K562 (cell line): ENCODE data around the gene TEX54. TPM values are rescaled to one million over a fixed set of nuclear protein-coding genes. Genes with fewer than 3 reads are reported as not detected.

Source experiments
- ARID1B ChIP-seq: fragments of 450-650 bp; IDR thresholded peaks from 2 replicates; pipeline ENCODE4 v1.6.1; 2016; ENCODE audit warnings: antibody characterized with exemption, mild to moderate bottlenecking, inconsistent platforms
- ATF7 ChIP-seq: fragments of 450-650 bp; IDR thresholded peaks from 2 replicates; pipeline ENCODE4 v1.7.1; 2014; ENCODE audit warnings: mild to moderate bottlenecking, moderate library complexity
- BRCA1 ChIP-seq, 2 experiments: fragments of 450-650 bp in 1 of 2; sonication (generic) in 1 of 2; formaldehyde crosslinking in 1 of 2; IDR thresholded peaks; 2 replicates each; pipeline versions ENCODE4 v1.5.0 to v1.6.1; 2017 to 2020; ENCODE audit warnings: mild to moderate bottlenecking in 1 of 2, missing genetic modification reagents in 1 of 2
- BRD9 ChIP-seq: fragments of 450-650 bp; IDR thresholded peaks from 2 replicates; pipeline ENCODE4 v1.6.1; 2018; ENCODE audit warnings: low read depth; ENCODE audit not compliant: partially characterized antibody
- DACH1 ChIP-seq: fragments of 450-650 bp; IDR thresholded peaks from 2 replicates; pipeline ENCODE4 v1.6.1; 2018; ENCODE audit not compliant: partially characterized antibody
- FOXK1 ChIP-seq: sonication (generic); formaldehyde crosslinking; IDR thresholded peaks from 2 replicates; pipeline ENCODE4 v1.8.0; 2022; ENCODE audit warnings: missing genetic modification reagents, mild to moderate bottlenecking, borderline replicate concordance
- FUS ChIP-seq: fragments of 200-400 bp; formaldehyde crosslinking; optimal IDR thresholded peaks from 2 replicates; pipeline ENCODE3; 2017; ENCODE audit warnings: low read depth, low read length
- HMGN3 ChIP-seq: IDR thresholded peaks from 2 replicates; pipeline ENCODE4 v1.6.1; 2011; ENCODE audit warnings: borderline replicate concordance, low read depth, mild to moderate bottlenecking, mixed read lengths, low read length; ENCODE audit not compliant: insufficient read length; ENCODE audit errors: extremely low read depth
- KLF6 ChIP-seq: fragments of 250-450 bp; sonication (Bioruptor Pico); IDR thresholded peaks from 2 replicates; pipeline ENCODE4 v1.4.0; 2020; ENCODE audit warnings: mild to moderate bottlenecking, moderate library complexity, borderline replicate concordance
- NFE2 ChIP-seq: IDR thresholded peaks from 2 replicates; pipeline ENCODE4 v1.6.1; 2014; ENCODE audit warnings: antibody characterized with exemption, low read depth
- NUFIP1 ChIP-seq: fragments of 450-650 bp; IDR thresholded peaks from 2 replicates; pipeline ENCODE4 v1.6.1; 2018; ENCODE audit not compliant: partially characterized antibody
- STAT6 ChIP-seq: sonication (generic); formaldehyde crosslinking; IDR thresholded peaks from 2 replicates; pipeline ENCODE4 v1.8.1; 2023; ENCODE audit warnings: mild to moderate bottlenecking, missing genetic modification reagents
- THAP7 ChIP-seq: fragments of 250-450 bp; sonication (Bioruptor Pico); IDR thresholded peaks from 2 replicates; pipeline ENCODE4 v1.5.0; 2021
- XRCC3 ChIP-seq: fragments of 450-650 bp; IDR thresholded peaks from 2 replicates; pipeline ENCODE4 v1.6.1; 2017; ENCODE audit warnings: mild to moderate bottlenecking, moderate library complexity
- ZNF280B ChIP-seq: fragments of 250-450 bp; sonication (Bioruptor Pico); IDR thresholded peaks from 2 replicates; pipeline ENCODE4 v1.5.1; 2021; ENCODE audit warnings: mild to moderate bottlenecking
- polyA plus RNA-seq, 8 experiments: library from polyadenylated mRNA; depleted of rRNA in 4 of 8; stranded (reverse) in 5 of 8; unstranded in 3 of 8; fragments of >200 nt; fragmentation: Nextera tagmentation in 2 of 8; fragmentation: Illumina TruSeq in 1 of 8; extraction: Ambion mirVana in 2 of 8; extraction: Trizol in 1 of 8; gene quantifications; 2 replicates each; pipeline versions ENCODE4 v1.2.1 to v1.2.3, GENCODE V29; 2011 to 2014; ENCODE audit warnings: inconsistent platforms in 1 of 8, missing spikeins in 1 of 8
- total RNA-seq, 7 experiments: library from RNA; depleted of rRNA in 6 of 7; stranded (reverse); fragments of >200 nt in 6 of 7; fragmentation: Illumina TruSeq in 2 of 7; extraction: Trizol in 2 of 7; gene quantifications; 2 replicates each; pipeline versions ENCODE4 v1.2.1 to v1.2.3, GENCODE V29; 2011 to 2021; ENCODE audit warnings: low replicate concordance in 1 of 7
- TF ChIP-seq, protein P1 (sequence below): fragments of 450-650 bp; IDR thresholded peaks from 2 replicates; pipeline ENCODE4 v1.6.1; 2017; ENCODE audit warnings: antibody characterized with exemption, mild to moderate bottlenecking

The TEX54 gene
- total and polyA plus RNA-seq, 9 of the 15 experiments (the other 6 are each of a cell fraction or from before 2014, with no cell fraction given), result not detected

GRCh38 chr11:62880803-62881578 lies 48.4 kb upstream of the TEX54 start, which contains the start of gene SLC3A2 (continued):
- TF ChIP-seq ZNF280B (CRISPR knock-in tag) (no peak), FUS (peak; percentile 70), ATF7 (peak; percentile 41; the same call in 1 of the 2 replicates), THAP7 (no peak; the same call in 1 of the 2 replicates), ARID1B (peak; percentile 11; the same call in 1 of the 2 replicates), HMGN3 (peak; percentile 85), DACH1 (no peak), NUFIP1 (no peak), XRCC3 (no peak), STAT6 (CRISPR knock-in tag) (peak; percentile 67), BRD9 (peak; percentile 91), NFE2 (no peak; the same call in 1 of the 2 replicates), BRCA1 (IDR thresholded peaks at IDR 0.05) (no peak), BRCA1 (CRISPR knock-in tag; IDR thresholded peaks at IDR 0.05) (0 out of 2 replicates have a peak, but pooled peaks have one; percentile 84), KLF6 (CRISPR knock-in tag) (no peak), FOXK1 (CRISPR knock-in tag) (peak; percentile 72; the same call in 1 of the 2 replicates)
- TF ChIP-seq, protein P1, sequence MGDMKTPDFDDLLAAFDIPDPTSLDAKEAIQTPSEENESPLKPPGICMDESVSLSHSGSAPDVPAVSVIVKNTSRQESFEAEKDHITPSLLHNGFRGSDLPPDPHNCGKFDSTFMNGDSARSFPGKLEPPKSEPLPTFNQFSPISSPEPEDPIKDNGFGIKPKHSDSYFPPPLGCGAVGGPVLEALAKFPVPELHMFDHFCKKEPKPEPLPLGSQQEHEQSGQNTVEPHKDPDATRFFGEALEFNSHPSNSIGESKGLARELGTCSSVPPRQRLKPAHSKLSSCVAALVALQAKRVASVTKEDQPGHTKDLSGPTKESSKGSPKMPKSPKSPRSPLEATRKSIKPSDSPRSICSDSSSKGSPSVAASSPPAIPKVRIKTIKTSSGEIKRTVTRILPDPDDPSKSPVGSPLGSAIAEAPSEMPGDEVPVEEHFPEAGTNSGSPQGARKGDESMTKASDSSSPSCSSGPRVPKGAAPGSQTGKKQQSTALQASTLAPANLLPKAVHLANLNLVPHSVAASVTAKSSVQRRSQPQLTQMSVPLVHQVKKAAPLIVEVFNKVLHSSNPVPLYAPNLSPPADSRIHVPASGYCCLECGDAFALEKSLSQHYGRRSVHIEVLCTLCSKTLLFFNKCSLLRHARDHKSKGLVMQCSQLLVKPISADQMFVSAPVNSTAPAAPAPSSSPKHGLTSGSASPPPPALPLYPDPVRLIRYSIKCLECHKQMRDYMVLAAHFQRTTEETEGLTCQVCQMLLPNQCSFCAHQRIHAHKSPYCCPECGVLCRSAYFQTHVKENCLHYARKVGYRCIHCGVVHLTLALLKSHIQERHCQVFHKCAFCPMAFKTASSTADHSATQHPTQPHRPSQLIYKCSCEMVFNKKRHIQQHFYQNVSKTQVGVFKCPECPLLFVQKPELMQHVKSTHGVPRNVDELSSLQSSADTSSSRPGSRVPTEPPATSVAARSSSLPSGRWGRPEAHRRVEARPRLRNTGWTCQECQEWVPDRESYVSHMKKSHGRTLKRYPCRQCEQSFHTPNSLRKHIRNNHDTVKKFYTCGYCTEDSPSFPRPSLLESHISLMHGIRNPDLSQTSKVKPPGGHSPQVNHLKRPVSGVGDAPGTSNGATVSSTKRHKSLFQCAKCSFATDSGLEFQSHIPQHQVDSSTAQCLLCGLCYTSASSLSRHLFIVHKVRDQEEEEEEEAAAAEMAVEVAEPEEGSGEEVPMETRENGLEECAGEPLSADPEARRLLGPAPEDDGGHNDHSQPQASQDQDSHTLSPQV, result peak; percentile 81
